Measurements from ENCODE around the gene RAD9A.

DNA sequence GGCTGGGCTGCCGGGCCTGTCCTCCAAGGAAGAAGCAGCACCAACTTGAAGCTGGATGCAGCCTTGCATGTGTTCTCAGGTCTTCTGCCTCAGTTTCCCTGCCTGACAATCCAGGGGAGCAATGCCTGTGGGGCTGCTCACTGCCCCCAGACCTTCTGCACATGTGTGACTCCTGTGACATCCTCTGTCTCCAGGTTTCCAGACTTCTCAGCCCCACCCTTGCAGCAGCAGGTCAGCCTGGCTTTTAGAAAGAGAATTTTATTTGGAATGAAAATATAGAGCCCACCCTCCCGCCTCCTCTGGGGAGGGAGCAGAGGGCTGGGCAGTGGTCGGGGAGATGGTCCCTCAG lies 46.0 kb downstream of the RAD9A start:
- TF ChIP-seq, protein P1, sequence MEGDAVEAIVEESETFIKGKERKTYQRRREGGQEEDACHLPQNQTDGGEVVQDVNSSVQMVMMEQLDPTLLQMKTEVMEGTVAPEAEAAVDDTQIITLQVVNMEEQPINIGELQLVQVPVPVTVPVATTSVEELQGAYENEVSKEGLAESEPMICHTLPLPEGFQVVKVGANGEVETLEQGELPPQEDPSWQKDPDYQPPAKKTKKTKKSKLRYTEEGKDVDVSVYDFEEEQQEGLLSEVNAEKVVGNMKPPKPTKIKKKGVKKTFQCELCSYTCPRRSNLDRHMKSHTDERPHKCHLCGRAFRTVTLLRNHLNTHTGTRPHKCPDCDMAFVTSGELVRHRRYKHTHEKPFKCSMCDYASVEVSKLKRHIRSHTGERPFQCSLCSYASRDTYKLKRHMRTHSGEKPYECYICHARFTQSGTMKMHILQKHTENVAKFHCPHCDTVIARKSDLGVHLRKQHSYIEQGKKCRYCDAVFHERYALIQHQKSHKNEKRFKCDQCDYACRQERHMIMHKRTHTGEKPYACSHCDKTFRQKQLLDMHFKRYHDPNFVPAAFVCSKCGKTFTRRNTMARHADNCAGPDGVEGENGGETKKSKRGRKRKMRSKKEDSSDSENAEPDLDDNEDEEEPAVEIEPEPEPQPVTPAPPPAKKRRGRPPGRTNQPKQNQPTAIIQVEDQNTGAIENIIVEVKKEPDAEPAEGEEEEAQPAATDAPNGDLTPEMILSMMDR (IDR thresholded peaks at IDR 0.05; ENCODE audit: low read depth, low read length): no peak
- no peak for TF ChIP-seq EZH2phosphoT487 (IDR thresholded peaks at IDR 0.05; ENCODE audit: low read depth)
